Measurements from ENCODE around the gene NOD2. TPM values are rescaled to one million over a fixed set of nuclear protein-coding genes. Genes with fewer than 3 reads are reported as not detected.

NOD2 gene
- total RNA-seq, 2 donors from 2014 or later = 1.3 to 1.4 TPM

- intact Hi-C loops (cut with DNase I) = loop anchor here in 1 of 2 donors (10.0 kb wide), 1 partner anchor 453 kb away; no protein-coding TSS in a partner anchor
- ATAC-seq (no peak), DNase-seq (no peak)
These were observed 25.7 kb upstream of the NOD2 start for GRCh38 chr16:50667497-50668367.

GRCh38 chr16:50668368-50669008 is 24.9 kb upstream of the NOD2 start:
- intact Hi-C loops (cut with DNase I) = loop anchor here in 1 of 2 donors (10.0 kb wide), 1 partner anchor 454 kb away; no protein-coding TSS in a partner anchor
- no peak for ATAC-seq

GRCh38 chr16:50669741-50670140 is 23.7 kb upstream of the NOD2 start:
- intact Hi-C loops (cut with DNase I) = loop anchor here in 1 of 2 donors (10.0 kb wide), 1 partner anchor 455 kb away; no protein-coding TSS in a partner anchor
- no peak for DNase-seq
- no peak for ATAC-seq

More at GRCh38 chr16:50668368-50669008, 24.9 kb upstream of the NOD2 start:
- DNase-seq = no peak

GRCh38 chr16:50670476-50670875 is 22.9 kb upstream of the NOD2 start:
- DNase-seq (no peak), ATAC-seq (no peak)
- intact Hi-C loops (cut with DNase I) = no loop called here

- DNase-seq (no peak), ATAC-seq (no peak)
- intact Hi-C loops (cut with DNase I) = no loop called here
These were observed 21.7 kb upstream of the NOD2 start for GRCh38 chr16:50671644-50672260.

GRCh38 chr16:50673496-50674275 is 19.7 kb upstream of the NOD2 start:
- ATAC-seq (no peak), DNase-seq (no peak)
- intact Hi-C loops (cut with DNase I) = no loop called here

- no peak for DNase-seq
These were observed 18.6 kb upstream of the NOD2 start for GRCh38 chr16:50674831-50675230.

GRCh38 chr16:50675686-50676610 is 17.5 kb upstream of the NOD2 start:
- DNase-seq = no peak
- intact Hi-C loops (cut with DNase I) = no loop called here
- ATAC-seq = no peak

More at GRCh38 chr16:50674831-50675230, 18.6 kb upstream of the NOD2 start:
- intact Hi-C loops (cut with DNase I) = no loop called here
- ATAC-seq = no peak

- DNase-seq = no peak
- intact Hi-C loops (cut with DNase I) = no loop called here
- ATAC-seq = no peak
These were observed 16.7 kb upstream of the NOD2 start for GRCh38 chr16:50676684-50677225.

- intact Hi-C loops (cut with DNase I) = no loop called here
- ATAC-seq (no peak), DNase-seq (no peak)
These were observed 16.1 kb upstream of the NOD2 start for GRCh38 chr16:50677351-50677750.

GRCh38 chr16:50678531-50678930 is 14.9 kb upstream of the NOD2 start:
- no peak for ATAC-seq
- intact Hi-C loops (cut with DNase I) = no loop called here
- no peak for DNase-seq

- intact Hi-C loops (cut with DNase I) = no loop called here
- ATAC-seq = no peak
These were observed 14.1 kb upstream of the NOD2 start for GRCh38 chr16:50679266-50679665.

GRCh38 chr16:50679676-50680555 is 13.5 kb upstream of the NOD2 start:
- intact Hi-C loops (cut with DNase I) = no loop called here
- DNase-seq = no peak
- no peak for ATAC-seq

More at GRCh38 chr16:50679266-50679665, 14.1 kb upstream of the NOD2 start:
- no peak for DNase-seq

GRCh38 chr16:50680556-50680893 is 12.9 kb upstream of the NOD2 start:
- no peak for DNase-seq
- intact Hi-C loops (cut with DNase I) = no loop called here
- ATAC-seq = no peak

- DNase-seq = no peak
- ATAC-seq = peak; percentile 60 to 64
- intact Hi-C loops (cut with DNase I) = no loop called here
These were observed 12.2 kb upstream of the NOD2 start, which contains the start of gene SNX20 for GRCh38 chr16:50681021-50681885. Gene SNX20 (minus strand): TSS chr16:50681312. CDS start chr16:50677526, 3,786 bp downstream.

All from left cardiac atrium (tissue), 4 donors.